Measurements from ENCODE around the gene RERE.

- TF ChIP-seq CTBP1 (IDR thresholded peaks at IDR 0.05; ENCODE audit: borderline replicate concordance) (no peak), L3MBTL2 (conservative IDR thresholded peaks at IDR 0.05) (no peak), ELF4 (IDR thresholded peaks at IDR 0.05) (no peak), FOXK2 (IDR thresholded peaks at IDR 0.05) (no peak), SP1 (IDR thresholded peaks at IDR 0.05) (no peak), PKNOX1 (IDR thresholded peaks at IDR 0.05) (no peak), BHLHE40 (IDR thresholded peaks at IDR 0.05; ENCODE audit: borderline replicate concordance) (no peak)
Observed at GRCh38 chr1:8435569-8436071, 381.8 kb downstream of the RERE start.
